H1 (cell line): Measurements from ENCODE around the gene EXD3. TPM values are rescaled to one million over a fixed set of nuclear protein-coding genes. Genes with fewer than 3 reads are reported as not detected.
A peak's percentile ranks its signal among the peaks of the same experiment; 100 is the strongest.

Experiments used
- CTCF ChIA-PET: fragments of 300-600 bp; sonication (Branson Sonifier 250); formaldehyde crosslinking; loops from one replicate; lab custom pipeline; 2021; ENCODE audit not compliant: partially characterized antibody; lab: Charles Lee
- POLR2A ChIA-PET: fragments of 300-600 bp; sonication (Branson Sonifier 250); formaldehyde crosslinking; loops from one replicate; lab custom pipeline; 2021; ENCODE audit warnings: inconsistent platforms; ENCODE audit not compliant: partially characterized antibody; lab: Charles Lee
- DNase-seq, 2 experiments: peaks; one replicate each; pipeline versions ENCODE4 v3.0.0 to v3.0.0-alpha.2; 2010 to 2022; ENCODE audit warnings: low spot score in 2 of 2, low read depth in 1 of 2, mixed read lengths in 1 of 2
- FAIRE-seq: peaks from 2 replicates; lab custom pipeline; 2011; peaks lifted over from hg19 to GRCh38; lab: Jason Lieb, UNC
- H2AFZ ChIP-seq: 2 replicates; pipeline ENCODE4 v1.8.1; 2012; ENCODE audit warnings: low read length, inconsistent platforms
- H2AK5ac ChIP-seq: 2 replicates; pipeline ENCODE4 v1.6.1; 2013; ENCODE audit warnings: low read depth, low read length
- H2BK120ac ChIP-seq: replicated peaks from 2 replicates; pipeline ENCODE3; 2013; ENCODE audit warnings: low read depth, low read length, inconsistent platforms
- H2BK12ac ChIP-seq: 2 replicates; pipeline ENCODE4 v1.6.1; 2013; ENCODE audit warnings: low read depth, low read length
- H2BK15ac ChIP-seq: 2 replicates; pipeline ENCODE4 v1.6.1; 2013; ENCODE audit warnings: low read length
- H2BK20ac ChIP-seq: 2 replicates; pipeline ENCODE4 v1.6.1; 2013; ENCODE audit warnings: low read length
- H2BK5ac ChIP-seq: 2 replicates; pipeline ENCODE4 v1.6.1; 2013; ENCODE audit warnings: low read depth, low read length
- H3K14ac ChIP-seq: 2 replicates; pipeline ENCODE4 v1.6.1; 2013; ENCODE audit warnings: inconsistent platforms; ENCODE audit not compliant: insufficient read length
- H3K18ac ChIP-seq: 2 replicates; pipeline ENCODE4 v1.6.1; 2013; ENCODE audit warnings: low read length; ENCODE audit errors: extremely low read depth
- H3K23ac ChIP-seq: 2 replicates; pipeline ENCODE4 v1.6.1; 2013; ENCODE audit warnings: inconsistent platforms; ENCODE audit not compliant: insufficient read length
- H3K23me2 ChIP-seq: 2 replicates; pipeline ENCODE4 v1.6.1; 2013; ENCODE audit warnings: low read depth, low read length
- H3K27ac ChIP-seq: 2 replicates; pipeline ENCODE4 v1.6.1; 2011; ENCODE audit warnings: low read depth, low read length, inconsistent platforms
- H3K27me3 ChIP-seq, 4 experiments: replicated peaks in 1 of 4; 1 replicate in 1 of 4; 2 replicates in 3 of 4; pipeline versions ENCODE4 v1.6.1 to v1.8.1; 2011 to 2013; ENCODE audit warnings: low read length in 3 of 4, mild to moderate bottlenecking in 3 of 4, inconsistent platforms in 2 of 4, mixed read lengths in 2 of 4, moderate library complexity in 1 of 4; ENCODE audit not compliant: control insufficient read depth in 3 of 4, insufficient read depth in 3 of 4; ENCODE audit errors: extremely low read depth in 1 of 4
- H3K36me3 ChIP-seq, 4 experiments: 2 replicates each; pipeline versions ENCODE4 v1.6.1 to v1.8.1; 2011 to 2013; ENCODE audit warnings: mild to moderate bottlenecking in 4 of 4, low read length in 3 of 4, moderate library complexity in 2 of 4, control low read depth in 1 of 4, inconsistent platforms in 1 of 4; ENCODE audit not compliant: insufficient read depth in 4 of 4, control insufficient read depth in 2 of 4
- H3K4ac ChIP-seq: replicated peaks from 2 replicates; pipeline ENCODE3; 2013; ENCODE audit warnings: low read length, low read depth, mixed read lengths, inconsistent platforms; ENCODE audit not compliant: insufficient read length
- H3K4me1 ChIP-seq, 4 experiments: replicated peaks in 1 of 4; 1 replicate in 1 of 4; 2 replicates in 3 of 4; pipeline versions ENCODE4 v1.6.1 to v1.8.1; 2011 to 2013; ENCODE audit warnings: low read length in 3 of 4, inconsistent platforms in 2 of 4, mixed read lengths in 1 of 4; ENCODE audit not compliant: insufficient read depth in 4 of 4, control insufficient read depth in 3 of 4
- H3K4me2 ChIP-seq, 2 experiments: 2 replicates each; pipeline versions ENCODE4 v1.6.1 to v1.8.1; 2011 to 2013; ENCODE audit warnings: low read depth in 2 of 2, low read length in 2 of 2, control low read depth in 1 of 2, inconsistent platforms in 1 of 2, mild to moderate bottlenecking in 1 of 2; ENCODE audit not compliant: insufficient read depth in 1 of 2
- H3K4me3 ChIP-seq, 4 experiments: fragments of 200-600, 300-600 bp in 1 of 4; sonication (generic), shearing (Covaris generic), sonication (Bioruptor Twin) in 1 of 4; 2 replicates each; pipeline versions ENCODE4 v1.5.1 to v1.8.1; 2011 to 2016; ENCODE audit warnings: low read length in 4 of 4, low read depth in 3 of 4, control low read depth in 2 of 4, inconsistent platforms in 2 of 4, mild to moderate bottlenecking in 2 of 4, mixed read lengths in 1 of 4, moderate library complexity in 1 of 4; ENCODE audit not compliant: insufficient read depth in 2 of 4; ENCODE audit errors: extremely low read depth in 1 of 4
- H3K56ac ChIP-seq: replicated peaks from 2 replicates; pipeline ENCODE3; 2013; ENCODE audit warnings: low read depth, mild to moderate bottlenecking, mixed read lengths, low read length, inconsistent platforms; ENCODE audit not compliant: insufficient read length
- H3K79me1 ChIP-seq: 2 replicates; pipeline ENCODE4 v1.6.1; 2013; ENCODE audit warnings: low read depth, low read length, control low read depth
- H3K79me2 ChIP-seq, 2 experiments: 2 replicates each; pipeline versions ENCODE4 v1.6.1 to v1.8.1; 2012 to 2013; ENCODE audit warnings: low read length in 2 of 2, mild to moderate bottlenecking in 2 of 2, inconsistent platforms in 1 of 2; ENCODE audit not compliant: insufficient read depth in 2 of 2, control insufficient read depth in 1 of 2
- H3K9ac ChIP-seq, 4 experiments: replicated peaks in 1 of 4; 1 replicate in 1 of 4; 2 replicates in 3 of 4; pipeline versions ENCODE4 v1.6.1 to v1.8.1; 2011 to 2013; ENCODE audit warnings: low read depth in 3 of 4, low read length in 3 of 4, control low read depth in 2 of 4, mild to moderate bottlenecking in 2 of 4, moderate library complexity in 2 of 4, inconsistent platforms in 1 of 4; ENCODE audit errors: extremely low read depth in 1 of 4
- H3K9me3 ChIP-seq, 2 experiments: 2 replicates each; pipeline versions ENCODE4 v1.6.1 to v1.8.1; 2012 to 2013; ENCODE audit warnings: mild to moderate bottlenecking in 2 of 2, moderate library complexity in 2 of 2, control low read depth in 1 of 2, inconsistent platforms in 1 of 2, low read depth in 1 of 2, low read length in 1 of 2, mixed read lengths in 1 of 2; ENCODE audit not compliant: insufficient read depth in 2 of 2
- H4K20me1 ChIP-seq, 2 experiments: replicated peaks in 1 of 2; 2 replicates each; pipeline versions ENCODE3 to v1.8.1; 2011 to 2013; ENCODE audit warnings: inconsistent platforms in 2 of 2, low read length in 2 of 2, mild to moderate bottlenecking in 1 of 2; ENCODE audit not compliant: insufficient read depth in 2 of 2, control insufficient read depth in 1 of 2
- H4K5ac ChIP-seq: 2 replicates; pipeline ENCODE4 v1.6.1; 2013; ENCODE audit warnings: low read length, low read depth, mixed read lengths, inconsistent platforms; ENCODE audit not compliant: insufficient read length
- H4K8ac ChIP-seq: 2 replicates; pipeline ENCODE4 v1.8.0; 2013; ENCODE audit warnings: mild to moderate bottlenecking, moderate library complexity, low read length, inconsistent platforms; ENCODE audit not compliant: insufficient read depth; ENCODE audit errors: extremely low read depth
- H4K91ac ChIP-seq: replicated peaks from 2 replicates; pipeline ENCODE3; 2013; ENCODE audit warnings: low read length, mixed read lengths, inconsistent platforms; ENCODE audit not compliant: insufficient read length
- TAF1 ChIP-seq: IDR thresholded peaks from 2 replicates; pipeline ENCODE4 v1.6.1; 2011; ENCODE audit warnings: mild to moderate bottlenecking, low read depth, low read length
- WGBS, 2 experiments: shearing (Covaris generic) in 1 of 2; methylation state at CpG; one replicate each; pipeline versions ENCODE4 v1.1.6 to v1.1.7; 2013 to 2015; ENCODE audit warnings: low lambda C conversion rate in 2 of 2, mixed read lengths in 2 of 2, inconsistent platforms in 1 of 2, low coverage in 1 of 2, missing lambda C conversion rate in 1 of 2; ENCODE audit not compliant: insufficient replicate concordance in 2 of 2, insufficient coverage in 1 of 2, insufficient read length in 1 of 2; ENCODE audit errors: extremely low coverage in 1 of 2, missing lambda C conversion rate in 1 of 2; 5-methylcytosine and 5-hydroxymethylcytosine counted together
- polyA plus RNA-seq, 7 experiments: library from polyadenylated mRNA; depleted of rRNA in 3 of 7; stranded (reverse) in 5 of 7; unstranded in 2 of 7; fragments of >200 nt in 5 of 7; fragments of 200-250 nt in 2 of 7; gene quantifications; 1 replicate in 5 of 7; 2 replicates in 1 of 7; 4 replicates in 1 of 7; pipeline versions ENCODE4 v1.2.1 to v1.2.3, GENCODE V29; 2011 to 2013; ENCODE audit warnings: missing spikeins in 2 of 7, mixed read lengths in 2 of 7
- total RNA-seq: library from RNA; stranded (reverse); fragmentation: NEBNext Ultra II Directional; extraction: Animal tissue kit (Norgen Biotek cat#: 25700); gene quantifications from 2 replicates; pipeline ENCODE4 v1.2.1, GENCODE V29; 2021

EXD3 gene
- total and polyA plus RNA-seq, 2 of the 8 experiments (the other 6 are each of a cell fraction or from before 2014, with no cell fraction given): 7.2 to 9.4 TPM

- Histone ChIP-seq H2BK15ac (no peak overlapping the region), H2AFZ (no peak overlapping the region), H3K27ac (no peak overlapping the region), H3K23ac (no peak overlapping the region), H4K8ac (peak overlapping the region; percentile 68; the same call in 1 of the 2 replicates), H3K9ac (no peak overlapping the region), H3K79me2 (no peaks in the 10 kb centered on the region), H3K4ac (no peak overlapping the region), H3K79me1 (no peaks in the 10 kb centered on the region), H4K20me1 (peaks cover 0 to 6% of the 10 kb centered on the region in 2 experiments), H3K14ac (no peak overlapping the region), H3K36me3 (no peaks in the 10 kb centered on the region), H2BK12ac (no peak overlapping the region), H3K27me3 (no peaks in the 10 kb centered on the region), H3K4me1 (no peaks in the 10 kb centered on the region; a peak in 1 of 7 replicates), H2AK5ac (no peak overlapping the region), H4K91ac (no peak overlapping the region), H4K5ac (no peak overlapping the region), H3K9me3 (no peaks in the 10 kb centered on the region), H2BK20ac (no peak overlapping the region), H3K18ac (no peak overlapping the region), H3K4me3 (no peak overlapping the region), H3K56ac (no peak overlapping the region), H3K23me2 (no peaks in the 10 kb centered on the region), H2BK5ac (no peak overlapping the region), H2BK120ac (no peak overlapping the region), H3K4me2 (no peak overlapping the region)
- TF ChIP-seq TAF1: no peak
- ChIA-PET CTCF (no interaction called here), POLR2A (interaction anchor here (0.6 to 1.6 kb wide), 4 partner anchors 14 to 148 kb away, joined by 3 read pairs; partner anchors contain the start of gene TUBB4B)
- WGBS, 2 experiments: 87% methylated on average over 36 of the region's 47 CpGs; no CpG with 5 or more reads in 1 of the 2 experiments
- FAIRE-seq (no peak), DNase-seq (no peak)
Measured at GRCh38 chr9:137388589-137389427, 34.2 kb downstream of the EXD3 start.
